Activated T-cell treated with anti-CD3 and anti-CD28 coated beads, Interleukin-2, amount 50 U/mL, for 24 hours (primary cell): ENCODE data around the gene SYT3.

Experiments used
- DNase-seq: peaks from one replicate; pipeline ENCODE4 v3.0.0-alpha.2; 2020
- H3K27ac Mint-ChIP-seq: 2 replicates; pipeline ENCODE4 v1.8.0; 2020; ENCODE audit warnings: mild to moderate bottlenecking, mixed read lengths
- H3K27me3 Mint-ChIP-seq: 2 replicates; pipeline ENCODE4 v1.8.0; 2020; ENCODE audit warnings: mixed read lengths
- H3K36me3 Mint-ChIP-seq: 2 replicates; pipeline ENCODE4 v1.8.0; 2020; ENCODE audit warnings: low read depth, mixed read lengths
- H3K4me1 Mint-ChIP-seq: 2 replicates; pipeline ENCODE4 v1.8.0; 2020; ENCODE audit warnings: low read depth, mixed read lengths
- H3K4me3 Mint-ChIP-seq: 2 replicates; pipeline ENCODE4 v1.8.0; 2020; ENCODE audit warnings: mild to moderate bottlenecking, moderate library complexity, mixed read lengths
- H3K9me3 Mint-ChIP-seq: 2 replicates; pipeline ENCODE4 v1.8.0; 2020; ENCODE audit warnings: mixed read lengths

Gene SYT3, protein sequence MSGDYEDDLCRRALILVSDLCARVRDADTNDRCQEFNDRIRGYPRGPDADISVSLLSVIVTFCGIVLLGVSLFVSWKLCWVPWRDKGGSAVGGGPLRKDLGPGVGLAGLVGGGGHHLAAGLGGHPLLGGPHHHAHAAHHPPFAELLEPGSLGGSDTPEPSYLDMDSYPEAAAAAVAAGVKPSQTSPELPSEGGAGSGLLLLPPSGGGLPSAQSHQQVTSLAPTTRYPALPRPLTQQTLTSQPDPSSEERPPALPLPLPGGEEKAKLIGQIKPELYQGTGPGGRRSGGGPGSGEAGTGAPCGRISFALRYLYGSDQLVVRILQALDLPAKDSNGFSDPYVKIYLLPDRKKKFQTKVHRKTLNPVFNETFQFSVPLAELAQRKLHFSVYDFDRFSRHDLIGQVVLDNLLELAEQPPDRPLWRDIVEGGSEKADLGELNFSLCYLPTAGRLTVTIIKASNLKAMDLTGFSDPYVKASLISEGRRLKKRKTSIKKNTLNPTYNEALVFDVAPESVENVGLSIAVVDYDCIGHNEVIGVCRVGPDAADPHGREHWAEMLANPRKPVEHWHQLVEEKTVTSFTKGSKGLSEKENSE

GRCh38 chr19:50639121-50640112 is at the start of gene SYT3:
Gene SYT3 (minus strand): TSS chr19:50639881. CDS start chr19:50637411, 2,470 bp downstream.
- peak; percentile 56 for DNase-seq
- no peak within 1 kb of the TSS for H3K27ac Mint-ChIP-seq
- peak within 1 kb of the TSS; percentile 67 for H3K4me3 Mint-ChIP-seq
- peaks cover 10% of the 10 kb centered on the region for H3K9me3 Mint-ChIP-seq
- H3K4me1 Mint-ChIP-seq = peaks cover 6% of the 10 kb centered on the region
- H3K36me3 Mint-ChIP-seq = peaks cover 4% of the 10 kb centered on the region
- peaks cover 63% of the 10 kb centered on the region for H3K27me3 Mint-ChIP-seq

DNA sequence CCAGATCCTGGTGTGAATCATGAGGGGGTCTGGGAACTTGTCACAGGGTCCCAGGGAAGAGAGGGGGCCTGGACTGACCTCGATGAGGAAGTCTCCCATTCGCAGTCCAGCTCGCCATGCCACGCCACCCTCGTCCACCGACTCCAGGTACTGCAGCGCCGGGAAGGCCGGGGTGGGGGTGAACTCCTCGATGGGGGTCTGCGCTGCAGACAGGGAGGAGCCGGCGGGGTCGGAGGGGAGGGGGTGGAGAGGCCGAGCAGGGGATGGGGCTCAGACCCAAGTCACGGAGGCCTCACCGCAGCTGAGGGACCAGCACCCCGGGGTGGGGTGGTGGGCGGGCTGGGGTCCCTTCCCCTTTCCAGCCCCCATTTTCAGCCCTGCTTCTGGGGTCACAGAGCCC is 49.1 kb upstream of the SYT3 start:
- peaks cover 73% of the 10 kb centered on the region for H3K27me3 Mint-ChIP-seq
- H3K4me1 Mint-ChIP-seq = no peaks in the 10 kb centered on the region
- DNase-seq = no peak
- H3K9me3 Mint-ChIP-seq = no peaks in the 10 kb centered on the region
- no peaks in the 10 kb centered on the region for H3K36me3 Mint-ChIP-seq
- H3K4me3 Mint-ChIP-seq = no peak overlapping the region
- no peak overlapping the region for H3K27ac Mint-ChIP-seq

GRCh38 chr19:50686310-50687032 is 46.8 kb upstream of the SYT3 start:
- no peak overlapping the region for H3K27ac Mint-ChIP-seq
- H3K4me3 Mint-ChIP-seq = no peak overlapping the region
- no peaks in the 10 kb centered on the region for H3K36me3 Mint-ChIP-seq
- no peak for DNase-seq
- H3K4me1 Mint-ChIP-seq = no peaks in the 10 kb centered on the region
- peaks cover 61% of the 10 kb centered on the region for H3K27me3 Mint-ChIP-seq
- H3K9me3 Mint-ChIP-seq = no peaks in the 10 kb centered on the region

- DNase-seq = peak; percentile 86
- Mint-ChIP-seq H3K27ac (no peak overlapping the region), H3K4me3 (no peak overlapping the region), H3K36me3 (no peaks in the 10 kb centered on the region), H3K9me3 (no peaks in the 10 kb centered on the region), H3K4me1 (peaks cover 4% of the 10 kb centered on the region), H3K27me3 (peaks cover 61% of the 10 kb centered on the region)
These were observed 39.8 kb upstream of the SYT3 start for GRCh38 chr19:50679177-50680125.

GRCh38 chr19:50678323-50678722 is 38.6 kb upstream of the SYT3 start:
- H3K27ac Mint-ChIP-seq = no peak overlapping the region
- peaks cover 4% of the 10 kb centered on the region for H3K4me1 Mint-ChIP-seq
- no peaks in the 10 kb centered on the region for H3K36me3 Mint-ChIP-seq
- DNase-seq = no peak
- H3K4me3 Mint-ChIP-seq = no peak overlapping the region
- peaks cover 65% of the 10 kb centered on the region for H3K27me3 Mint-ChIP-seq
- no peaks in the 10 kb centered on the region for H3K9me3 Mint-ChIP-seq

DNA sequence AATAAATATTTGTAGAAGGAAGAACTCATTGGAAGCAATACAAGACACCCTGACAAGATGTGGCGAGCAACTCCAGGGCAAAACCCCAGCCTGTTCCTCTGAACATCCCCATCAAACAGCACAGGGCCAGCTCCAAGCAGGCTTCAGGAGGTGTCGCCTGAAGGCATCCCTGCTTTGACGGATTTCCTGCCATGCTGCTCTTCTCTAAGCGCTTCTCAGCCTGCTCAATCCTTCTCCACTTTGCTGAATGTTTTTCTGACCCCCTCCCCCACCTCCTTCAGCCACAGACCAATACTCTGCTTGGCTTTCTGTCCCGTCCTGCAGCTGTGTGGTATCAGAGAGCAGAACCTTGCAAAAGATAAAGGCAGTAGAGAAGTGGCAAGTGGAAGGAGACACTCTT is 38.0 kb upstream of the SYT3 start:
- H3K9me3 Mint-ChIP-seq = no peaks in the 10 kb centered on the region
- H3K36me3 Mint-ChIP-seq = no peaks in the 10 kb centered on the region
- H3K27ac Mint-ChIP-seq = no peak overlapping the region
- peaks cover 4% of the 10 kb centered on the region for H3K4me1 Mint-ChIP-seq
- peaks cover 71% of the 10 kb centered on the region for H3K27me3 Mint-ChIP-seq
- DNase-seq = no peak
- no peak overlapping the region for H3K4me3 Mint-ChIP-seq

DNA sequence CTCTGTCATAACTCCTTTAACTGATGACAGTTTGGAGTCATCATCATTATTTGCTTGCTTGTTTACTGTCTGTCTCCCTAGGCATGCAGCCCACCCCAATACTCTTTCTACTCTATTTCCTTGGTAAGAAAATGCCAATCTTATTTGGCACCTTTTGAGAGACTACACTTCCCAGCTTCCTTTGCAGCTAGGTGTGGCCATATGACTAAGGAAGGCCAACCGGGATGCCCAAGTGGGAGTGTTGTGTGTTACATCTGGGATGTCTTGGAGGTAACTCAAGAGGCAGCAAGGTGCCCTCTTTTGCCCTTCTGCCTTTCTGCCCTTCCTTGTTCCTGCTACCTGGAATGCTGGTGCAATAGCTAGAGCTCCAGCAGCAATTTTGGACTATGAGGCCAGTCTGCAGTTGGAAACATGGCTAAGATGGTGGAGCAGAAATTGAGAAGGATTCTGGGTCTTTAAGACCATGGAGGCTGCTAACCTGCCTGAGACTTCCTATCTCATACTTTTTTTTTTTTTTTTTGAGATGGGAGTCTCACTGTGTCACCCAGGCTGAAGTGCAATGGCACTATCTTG is 37.0 kb upstream of the SYT3 start:
- DNase-seq = no peak
- H3K36me3 Mint-ChIP-seq = no peaks in the 10 kb centered on the region
- no peak overlapping the region for H3K4me3 Mint-ChIP-seq
- no peaks in the 10 kb centered on the region for H3K9me3 Mint-ChIP-seq
- peaks cover 4% of the 10 kb centered on the region for H3K4me1 Mint-ChIP-seq
- H3K27me3 Mint-ChIP-seq = peaks cover 72% of the 10 kb centered on the region
- H3K27ac Mint-ChIP-seq = no peak overlapping the region

DNA sequence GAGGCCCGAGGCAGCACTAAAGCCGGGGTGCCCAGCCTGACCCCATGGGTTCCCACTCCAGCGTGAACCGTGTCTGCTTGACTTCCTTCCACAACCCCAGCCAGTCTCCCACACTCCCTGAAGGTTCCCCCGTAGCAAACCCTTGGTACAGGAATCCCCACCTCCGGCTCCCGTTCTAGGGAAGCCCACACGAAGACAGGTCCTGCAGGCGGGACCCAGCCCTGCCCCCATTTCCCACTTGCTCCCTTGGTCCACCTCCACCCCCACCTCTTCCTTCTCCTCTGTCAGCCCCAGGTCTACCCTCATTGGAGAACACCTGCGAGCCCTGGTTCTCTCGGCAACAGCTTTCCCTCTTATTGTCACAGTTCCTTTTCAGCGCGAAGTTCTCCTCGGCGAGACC is 33.4 kb upstream of the SYT3 start:
- H3K4me3 Mint-ChIP-seq = no peak overlapping the region
- H3K4me1 Mint-ChIP-seq = no peaks in the 10 kb centered on the region
- no peak for DNase-seq
- H3K9me3 Mint-ChIP-seq = no peaks in the 10 kb centered on the region
- no peaks in the 10 kb centered on the region for H3K36me3 Mint-ChIP-seq
- no peak overlapping the region for H3K27ac Mint-ChIP-seq
- H3K27me3 Mint-ChIP-seq = peaks cover 71% of the 10 kb centered on the region

DNA sequence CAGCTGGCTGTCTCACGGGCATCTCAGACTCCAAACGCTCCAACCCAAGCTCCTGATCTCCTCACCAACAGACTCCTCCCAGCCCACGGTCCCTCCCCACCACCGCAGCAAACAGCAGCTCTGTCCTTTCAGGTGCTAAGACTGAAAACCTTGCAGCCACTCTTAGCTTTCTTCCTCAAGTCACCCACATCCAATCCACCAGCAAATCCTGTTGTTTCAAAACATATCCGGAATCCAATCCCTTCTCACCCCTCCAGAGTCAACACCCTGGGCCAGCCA is 30.4 kb upstream of the SYT3 start:
- Mint-ChIP-seq H3K4me1 (no peaks in the 10 kb centered on the region), H3K27me3 (peaks cover 59% of the 10 kb centered on the region), H3K36me3 (no peaks in the 10 kb centered on the region), H3K4me3 (no peak overlapping the region), H3K9me3 (no peaks in the 10 kb centered on the region), H3K27ac (no peak overlapping the region)
- no peak for DNase-seq

- no peaks in the 10 kb centered on the region for H3K4me1 Mint-ChIP-seq
- DNase-seq = peak; percentile 61
- no peaks in the 10 kb centered on the region for H3K9me3 Mint-ChIP-seq
- no peak overlapping the region for H3K27ac Mint-ChIP-seq
- H3K36me3 Mint-ChIP-seq = no peaks in the 10 kb centered on the region
- H3K27me3 Mint-ChIP-seq = peaks cover 62% of the 10 kb centered on the region
- no peak overlapping the region for H3K4me3 Mint-ChIP-seq
These were observed 29.8 kb upstream of the SYT3 start for GRCh38 chr19:50669302-50670101.

- DNase-seq = no peak
- no peaks in the 10 kb centered on the region for H3K4me1 Mint-ChIP-seq
- no peaks in the 10 kb centered on the region for H3K9me3 Mint-ChIP-seq
- no peak overlapping the region for H3K4me3 Mint-ChIP-seq
- H3K36me3 Mint-ChIP-seq = no peaks in the 10 kb centered on the region
- H3K27me3 Mint-ChIP-seq = peaks cover 62% of the 10 kb centered on the region
- H3K27ac Mint-ChIP-seq = no peak overlapping the region
These were observed 29.2 kb upstream of the SYT3 start for GRCh38 chr19:50668879-50669278.

- H3K9me3 Mint-ChIP-seq = no peaks in the 10 kb centered on the region
These were observed 28.7 kb upstream of the SYT3 start for GRCh38 chr19:50668416-50668815.

More at GRCh38 chr19:50668416-50668815, 28.7 kb upstream of the SYT3 start:
- no peaks in the 10 kb centered on the region for H3K4me1 Mint-ChIP-seq
- no peak overlapping the region for H3K27ac Mint-ChIP-seq
- H3K27me3 Mint-ChIP-seq = peaks cover 60% of the 10 kb centered on the region
- H3K4me3 Mint-ChIP-seq = no peak overlapping the region
- no peaks in the 10 kb centered on the region for H3K36me3 Mint-ChIP-seq
- no peak for DNase-seq
